22Rv1 (cell line): ENCODE measurements around the gene GPC6.

Experiments
- CTCF ChIP-seq: fragments of 450-650 bp; IDR thresholded peaks from 2 replicates; pipeline ENCODE4 v1.5.1; 2017; ENCODE audit warnings: mild to moderate bottlenecking
- ZFX ChIP-seq: fragments of 450-650 bp; IDR thresholded peaks from 2 replicates; pipeline ENCODE4 v1.6.1; 2017; ENCODE audit warnings: antibody characterized with exemption, borderline replicate concordance

- TF ChIP-seq CTCF (no peak), ZFX (no peak)
Measured at GRCh38 chr13:94322925-94323763, 1096.5 kb downstream of the GPC6 start.
